ENCODE measurements around the gene DNM2.
"Not testable (repeated sequence)": the region's sequence is repeated elsewhere in the genome, so short reads cannot be mapped to it uniquely, and the experiment has no call there.

The DNM2 gene

DNA sequence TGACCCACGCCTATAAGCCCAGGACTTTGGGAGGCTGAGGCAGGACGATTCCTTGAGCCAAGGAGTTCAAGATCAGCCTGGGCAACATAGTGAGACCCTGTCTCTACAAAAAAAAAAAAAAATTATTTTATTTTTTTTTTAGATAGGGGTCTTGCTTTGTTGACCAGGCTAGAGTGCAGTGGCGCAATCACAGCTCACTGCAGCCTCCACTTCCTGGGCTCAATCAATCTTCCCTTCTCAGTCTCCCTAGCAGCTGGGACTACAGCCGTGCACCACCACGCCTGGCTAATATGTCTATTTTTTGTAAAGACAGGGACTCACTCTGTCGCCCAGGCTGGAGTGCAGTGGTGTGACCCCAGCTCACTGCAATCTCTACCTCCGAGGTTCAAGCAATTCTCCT is 135.1 kb downstream of the DNM2 start:
- Histone ChIP-seq H3K4ac (ENCODE audit: low read depth in 1 of 2, low read length in 2 of 2) (no peak overlapping the region), H2AFZ (ENCODE audit: low read depth, low read length) (no peak overlapping the region), H2BK120ac (ENCODE audit: low read depth, low read length) (no peak overlapping the region), H2AK5ac (ENCODE audit: low read length, severe bottlenecking) (no peak overlapping the region), H3K18ac (ENCODE audit: low read depth in 1 of 2, low read length in 2 of 2) (no peak overlapping the region), H3K4me1 (ENCODE audit: control insufficient read depth, insufficient read depth, low read depth, low read length) (no peaks in the 10 kb centered on the region), H3K27ac (ENCODE audit: low read length, poor library complexity, severe bottlenecking) (no peak overlapping the region), H3K4me3 (ENCODE audit: insufficient read depth in 1 of 2, low read depth in 1 of 2, low read length in 2 of 2) (no peak overlapping the region), H3K36me3 (ENCODE audit: control insufficient read depth in 1 of 2, insufficient read depth in 2 of 2, low read depth in 1 of 2, low read length in 2 of 2) (no peaks in the 10 kb centered on the region), H4K91ac (ENCODE audit: low read length) (no peak overlapping the region), H3K79me1 (replicated peaks; ENCODE audit: low read length, poor library complexity, severe bottlenecking) (no peaks in the 10 kb centered on the region), H4K8ac (ENCODE audit: low read length) (no peak overlapping the region), H3K4me2 (ENCODE audit: low read length, poor library complexity, severe bottlenecking) (no peak overlapping the region), H3K9ac (ENCODE audit: low read length) (no peak overlapping the region), H2BK5ac (ENCODE audit: low read depth, low read length, poor library complexity, severe bottlenecking) (no peak overlapping the region), H3K27me3 (ENCODE audit: control insufficient read depth in 1 of 2, insufficient read depth in 1 of 2, low read length in 2 of 2) (peaks cover 0 to 8% of the 10 kb centered on the region in 2 experiments), H3K23ac (ENCODE audit: low read length in 2 of 2) (no peak overlapping the region), H3K14ac (ENCODE audit: low read length in 2 of 2) (no peak overlapping the region), H2BK15ac (ENCODE audit: low read depth, poor library complexity, severe bottlenecking) (no peak overlapping the region), H2BK12ac (ENCODE audit: low read length in 2 of 2) (no peak overlapping the region), H3K9me3 (ENCODE audit: control insufficient read depth, low read length) (no peaks in the 10 kb centered on the region)
- no peak for DNase-seq
- 75% methylated on average over 6 of the region's 7 CpGs for WGBS

DNA sequence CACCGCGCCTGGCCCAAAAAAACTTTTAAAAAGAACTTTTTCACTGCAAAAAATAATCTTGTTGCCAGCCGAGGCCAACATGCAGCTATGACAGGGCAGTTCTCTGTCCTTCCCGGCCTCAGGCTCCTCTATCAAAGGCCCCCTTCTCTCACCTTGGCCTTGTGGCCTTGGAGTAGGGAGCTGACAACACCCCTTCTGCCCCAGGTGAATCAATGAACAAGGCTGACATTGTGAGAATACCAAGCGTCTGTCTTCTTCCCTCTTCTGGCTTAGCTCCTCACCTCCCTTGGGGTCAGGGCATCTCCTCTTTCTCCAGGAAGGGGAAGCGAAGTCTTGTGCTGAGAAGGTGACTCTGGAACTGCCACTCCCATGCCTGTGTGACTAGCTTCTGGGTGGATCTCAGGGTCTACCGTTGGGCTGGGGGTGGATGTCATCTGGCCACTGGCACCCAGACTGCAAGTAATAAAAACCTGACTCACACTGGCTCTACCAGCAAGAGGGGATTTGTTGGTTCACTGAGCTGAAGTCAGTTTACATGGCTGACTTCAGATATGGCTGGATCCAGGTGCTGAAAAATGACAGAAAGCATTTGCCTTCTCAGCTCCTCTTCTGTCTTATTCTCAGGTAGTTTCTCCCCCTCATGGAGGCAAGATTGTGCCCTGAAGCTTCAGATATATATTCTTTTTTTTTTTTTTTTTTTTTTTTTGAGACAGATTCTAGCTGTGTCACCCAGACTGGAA is 136.6 kb downstream of the DNM2 start:
- Histone ChIP-seq H3K18ac (ENCODE audit: low read depth in 1 of 2, low read length in 2 of 2) (no peak overlapping the region), H3K23ac (ENCODE audit: low read length in 2 of 2) (no peak overlapping the region), H2BK120ac (ENCODE audit: low read depth, low read length) (no peak overlapping the region), H3K4me3 (ENCODE audit: insufficient read depth in 1 of 2, low read depth in 1 of 2, low read length in 2 of 2) (no peak overlapping the region), H3K36me3 (ENCODE audit: control insufficient read depth in 1 of 2, insufficient read depth in 2 of 2, low read depth in 1 of 2, low read length in 2 of 2) (no peaks in the 10 kb centered on the region), H3K4me2 (ENCODE audit: low read length, poor library complexity, severe bottlenecking) (no peak overlapping the region), H2AFZ (ENCODE audit: low read depth, low read length) (no peak overlapping the region), H2BK15ac (ENCODE audit: low read depth, poor library complexity, severe bottlenecking) (no peak overlapping the region), H3K4me1 (ENCODE audit: control insufficient read depth, insufficient read depth, low read depth, low read length) (no peaks in the 10 kb centered on the region), H4K91ac (ENCODE audit: low read length) (no peak overlapping the region), H3K9ac (ENCODE audit: low read length) (no peak overlapping the region), H2BK5ac (ENCODE audit: low read depth, low read length, poor library complexity, severe bottlenecking) (no peak overlapping the region), H4K8ac (ENCODE audit: low read length) (no peak overlapping the region), H3K27me3 (ENCODE audit: control insufficient read depth in 1 of 2, insufficient read depth in 1 of 2, low read length in 2 of 2) (no peaks in the 10 kb centered on the region), H3K27ac (ENCODE audit: low read length, poor library complexity, severe bottlenecking) (no peak overlapping the region), H3K14ac (ENCODE audit: low read length in 2 of 2) (no peak overlapping the region), H2AK5ac (ENCODE audit: low read length, severe bottlenecking) (peak overlapping the region; percentile 4), H3K4ac (ENCODE audit: low read depth in 1 of 2, low read length in 2 of 2) (no peak overlapping the region), H2BK12ac (ENCODE audit: low read length in 2 of 2) (no peak overlapping the region), H3K9me3 (ENCODE audit: control insufficient read depth, low read length) (no peaks in the 10 kb centered on the region), H3K79me1 (replicated peaks; ENCODE audit: low read length, poor library complexity, severe bottlenecking) (no peaks in the 10 kb centered on the region)
- no peak for DNase-seq
- WGBS = 89% methylated on average over 6 of the region's 7 CpGs

DNA sequence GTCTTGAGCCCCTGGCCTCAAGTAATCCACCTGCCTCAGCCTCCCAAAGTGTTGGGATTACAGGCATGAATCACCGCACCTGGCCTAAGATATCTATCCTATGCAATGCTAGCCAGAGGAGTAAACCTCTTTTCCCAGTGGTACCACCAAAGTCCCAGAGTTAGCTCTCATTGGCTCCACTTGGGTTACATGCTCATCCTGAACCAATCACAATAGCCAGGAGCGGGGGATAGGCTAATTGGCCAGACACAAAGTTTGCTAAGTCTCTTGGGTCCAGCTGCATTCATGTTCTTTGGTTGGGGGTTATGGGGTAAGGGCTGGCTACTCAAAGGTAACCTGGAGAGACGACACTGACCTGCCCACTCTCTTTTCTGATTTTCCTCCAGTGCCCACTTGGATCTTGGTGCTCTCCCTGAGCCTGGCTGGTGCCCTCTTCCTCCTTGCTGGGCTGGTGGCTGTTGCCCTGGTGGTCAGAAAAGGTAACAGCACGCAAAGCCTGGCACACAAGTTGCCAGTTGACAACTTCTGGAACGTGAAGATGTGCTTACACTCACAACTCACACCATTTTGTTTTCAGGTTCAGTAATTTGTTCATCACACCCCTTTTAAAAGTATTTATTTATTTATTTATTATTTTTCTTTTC is 138.1 kb downstream of the DNM2 start:
- H3K79me1 ChIP-seq (replicated peaks; ENCODE audit: low read length, poor library complexity, severe bottlenecking) = no peaks in the 10 kb centered on the region
- H3K9me3 ChIP-seq (ENCODE audit: control insufficient read depth, low read length) = no peaks in the 10 kb centered on the region
- no peaks in the 10 kb centered on the region for H3K4me1 ChIP-seq (ENCODE audit: control insufficient read depth, insufficient read depth, low read depth, low read length)
- no peaks in the 10 kb centered on the region for H3K36me3 ChIP-seq (ENCODE audit: control insufficient read depth in 1 of 2, insufficient read depth in 2 of 2, low read depth in 1 of 2, low read length in 2 of 2)
- WGBS = 69% methylated on average over 5 of the region's 5 CpGs
- H2AK5ac ChIP-seq (ENCODE audit: low read length, severe bottlenecking) = no peak overlapping the region
- H2BK12ac ChIP-seq (ENCODE audit: low read length in 2 of 2) = no peak overlapping the region
- DNase-seq = no peak
- no peak overlapping the region for H3K27ac ChIP-seq (ENCODE audit: low read length, poor library complexity, severe bottlenecking)
- H2BK120ac ChIP-seq (ENCODE audit: low read depth, low read length) = no peak overlapping the region
- H3K23ac ChIP-seq (ENCODE audit: low read length in 2 of 2) = no peak overlapping the region
- H3K4me3 ChIP-seq (ENCODE audit: insufficient read depth in 1 of 2, low read depth in 1 of 2, low read length in 2 of 2) = no peak overlapping the region
- H2AFZ ChIP-seq (ENCODE audit: low read depth, low read length) = no peak overlapping the region
- no peak overlapping the region for H2BK5ac ChIP-seq (ENCODE audit: low read depth, low read length, poor library complexity, severe bottlenecking)
- H3K4ac ChIP-seq (ENCODE audit: low read depth in 1 of 2, low read length in 2 of 2) = no peak overlapping the region
- H3K14ac ChIP-seq (ENCODE audit: low read length in 2 of 2) = no peak overlapping the region
- H3K9ac ChIP-seq (ENCODE audit: low read length) = no peak overlapping the region
- H3K18ac ChIP-seq (ENCODE audit: low read depth in 1 of 2, low read length in 2 of 2) = no peak overlapping the region
- H3K27me3 ChIP-seq (ENCODE audit: control insufficient read depth in 1 of 2, insufficient read depth in 1 of 2, low read length in 2 of 2) = no peaks in the 10 kb centered on the region
- no peak overlapping the region for H4K8ac ChIP-seq (ENCODE audit: low read length)
- no peak overlapping the region for H3K4me2 ChIP-seq (ENCODE audit: low read length, poor library complexity, severe bottlenecking)
- H4K91ac ChIP-seq (ENCODE audit: low read length) = no peak overlapping the region
- H2BK15ac ChIP-seq (ENCODE audit: low read depth, poor library complexity, severe bottlenecking) = no peak overlapping the region

- H2AFZ ChIP-seq (ENCODE audit: low read depth, low read length); H3K4me1 ChIP-seq (ENCODE audit: control insufficient read depth, insufficient read depth, low read depth, low read length); H3K27ac ChIP-seq (ENCODE audit: low read length, poor library complexity, severe bottlenecking); H3K79me1 ChIP-seq (replicated peaks; ENCODE audit: low read length, poor library complexity, severe bottlenecking); H4K91ac ChIP-seq (ENCODE audit: low read length); H3K23ac ChIP-seq (ENCODE audit: low read length in 2 of 2); H3K27me3 ChIP-seq (ENCODE audit: control insufficient read depth in 1 of 2, insufficient read depth in 1 of 2, low read length in 2 of 2); H3K4me2 ChIP-seq (ENCODE audit: low read length, poor library complexity, severe bottlenecking); H2BK120ac ChIP-seq (ENCODE audit: low read depth, low read length); H3K18ac ChIP-seq (ENCODE audit: low read depth in 1 of 2, low read length in 2 of 2); DNase-seq; H3K36me3 ChIP-seq (ENCODE audit: control insufficient read depth in 1 of 2, insufficient read depth in 2 of 2, low read depth in 1 of 2, low read length in 2 of 2); H3K14ac ChIP-seq (ENCODE audit: low read length in 2 of 2); H3K4me3 ChIP-seq (ENCODE audit: insufficient read depth in 1 of 2, low read depth in 1 of 2, low read length in 2 of 2); H3K4ac ChIP-seq (ENCODE audit: low read depth in 1 of 2, low read length in 2 of 2); H2BK12ac ChIP-seq (ENCODE audit: low read length in 2 of 2); H3K9me3 ChIP-seq (ENCODE audit: control insufficient read depth, low read length); H2BK15ac ChIP-seq (ENCODE audit: low read depth, poor library complexity, severe bottlenecking); H2AK5ac ChIP-seq (ENCODE audit: low read length, severe bottlenecking); H4K8ac ChIP-seq (ENCODE audit: low read length); H2BK5ac ChIP-seq (ENCODE audit: low read depth, low read length, poor library complexity, severe bottlenecking); H3K9ac ChIP-seq (ENCODE audit: low read length): not testable (repeated sequence)
- WGBS = no CpG with 5 or more reads among the region's 1 CpG
These were observed 139.0 kb downstream of the DNM2 start for GRCh38 chr19:10856899-10857298.
